ENCODE results near the gene AWAT2.

The AWAT2 gene, protein sequence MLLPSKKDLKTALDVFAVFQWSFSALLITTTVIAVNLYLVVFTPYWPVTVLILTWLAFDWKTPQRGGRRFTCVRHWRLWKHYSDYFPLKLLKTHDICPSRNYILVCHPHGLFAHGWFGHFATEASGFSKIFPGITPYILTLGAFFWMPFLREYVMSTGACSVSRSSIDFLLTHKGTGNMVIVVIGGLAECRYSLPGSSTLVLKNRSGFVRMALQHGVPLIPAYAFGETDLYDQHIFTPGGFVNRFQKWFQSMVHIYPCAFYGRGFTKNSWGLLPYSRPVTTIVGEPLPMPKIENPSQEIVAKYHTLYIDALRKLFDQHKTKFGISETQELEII

DNA sequence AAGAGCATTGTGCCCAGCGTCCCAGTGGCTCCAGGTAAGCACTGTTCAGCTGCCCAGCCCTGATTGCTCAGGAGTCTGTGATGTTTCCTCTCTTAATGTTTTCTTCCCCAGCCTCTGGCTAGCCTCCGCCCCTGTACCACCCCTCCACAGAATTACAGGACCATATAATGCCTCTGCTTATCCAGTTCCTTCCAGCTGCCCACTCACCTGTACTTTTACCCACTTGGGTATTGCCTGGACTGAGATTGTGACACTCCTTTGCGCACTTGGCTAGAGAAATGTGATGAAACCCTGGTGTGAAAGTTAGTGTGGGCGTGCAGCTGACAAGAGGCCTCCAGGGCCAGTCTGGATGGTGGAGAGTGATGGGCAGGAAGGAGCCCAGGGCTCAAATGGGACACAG, at the start of gene AWAT2:
Gene AWAT2, minus strand, starts transcription at position 14 of the 400 bp plus-strand sequence. Its CDS starts 6 bp downstream, at position 8.
- DNase-seq, result no peak

DNA sequence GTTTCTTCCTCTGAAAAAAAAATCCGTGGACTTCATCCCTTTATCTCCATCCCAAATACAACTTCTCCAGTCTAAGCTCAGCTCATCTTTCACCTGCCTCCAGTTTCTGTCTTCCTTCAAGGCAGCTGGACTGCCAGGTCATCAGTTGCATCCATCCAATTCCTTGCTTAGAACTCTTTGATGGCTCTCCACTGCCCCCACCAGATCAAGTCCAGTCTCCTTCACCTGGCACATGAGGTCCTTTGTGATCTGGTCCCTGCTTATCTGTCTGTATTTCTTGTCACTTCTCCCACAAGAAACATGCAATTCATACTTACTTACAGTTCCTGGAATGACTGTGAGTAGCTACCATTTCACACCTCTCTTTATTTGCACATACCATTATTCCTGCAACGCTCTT, 46.3 kb upstream of the AWAT2 start:
- no peak for DNase-seq

DNA sequence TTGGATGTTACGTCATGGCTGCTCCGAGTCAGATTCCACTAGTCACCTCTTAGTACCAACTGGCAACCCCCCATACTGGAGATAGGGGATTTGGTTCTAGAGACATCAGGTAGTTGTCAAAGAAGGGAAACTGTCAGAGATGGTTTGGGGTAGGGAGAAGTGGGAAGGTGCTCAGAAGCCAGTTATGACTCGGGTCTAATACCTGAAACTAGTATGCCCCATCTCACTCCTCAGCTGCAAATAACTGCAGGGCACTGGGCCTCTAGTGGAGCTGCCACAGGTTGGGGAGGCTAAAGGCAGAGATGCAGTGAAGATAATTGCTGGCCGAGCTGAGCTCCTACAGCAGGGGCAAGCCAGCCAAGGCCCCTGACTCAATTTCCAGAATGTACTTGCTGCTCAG, 42.5 kb upstream of the AWAT2 start:
- DNase-seq, result no peak

DNA sequence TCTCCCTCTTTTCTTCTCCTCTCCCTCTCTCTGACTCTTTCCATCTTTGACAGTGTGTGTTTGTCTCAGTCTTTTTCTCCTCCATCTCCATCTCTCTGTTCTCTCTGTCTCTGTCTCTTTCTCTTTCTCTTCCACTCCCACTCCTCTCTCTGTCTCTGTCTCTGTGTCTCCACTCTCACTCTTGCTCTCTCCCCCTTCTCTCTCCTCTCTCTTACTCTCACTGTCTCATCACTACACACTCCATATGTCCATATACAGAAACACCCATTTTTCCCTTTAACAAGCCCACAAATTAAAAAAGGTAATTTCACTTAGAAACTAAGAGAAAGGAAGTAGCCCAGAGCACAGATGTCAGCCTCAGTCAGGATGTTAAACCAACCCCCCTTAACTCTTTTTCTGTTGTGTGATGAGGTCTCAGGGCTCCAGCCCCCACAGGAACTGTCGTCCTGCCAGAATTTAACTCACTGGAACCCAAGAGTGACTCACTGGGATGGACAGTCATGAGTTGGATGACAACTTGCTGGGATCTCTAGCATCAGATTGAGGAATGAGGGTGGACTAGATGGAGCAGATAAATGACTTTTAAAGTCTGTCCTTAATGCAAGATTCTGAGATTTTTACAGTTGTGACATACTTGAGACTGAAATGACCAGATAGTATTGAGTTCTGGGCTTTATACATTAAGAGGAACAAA, 40.0 kb upstream of the AWAT2 start:
- no peak for DNase-seq

DNA sequence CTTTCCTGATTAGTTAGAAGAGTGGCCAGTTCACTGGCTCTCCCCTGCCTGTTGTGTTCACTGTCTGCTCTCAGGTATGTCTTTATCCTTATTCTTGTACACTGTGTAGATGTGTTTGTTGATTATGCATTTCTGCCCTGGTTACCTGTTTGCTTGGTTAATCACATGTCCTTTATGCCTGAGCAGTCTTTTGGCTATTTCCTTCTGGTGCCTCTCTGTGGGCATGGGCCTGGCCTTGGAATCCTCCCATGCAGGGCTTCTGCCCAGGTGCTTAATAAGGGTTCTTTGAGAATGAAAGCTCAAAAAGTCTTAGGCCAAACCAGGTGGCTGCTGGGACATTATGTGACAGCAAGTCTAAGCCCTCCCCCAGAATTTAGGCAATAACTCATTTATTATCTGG, 39.0 kb upstream of the AWAT2 start:
- DNase-seq, result no peak

DNA sequence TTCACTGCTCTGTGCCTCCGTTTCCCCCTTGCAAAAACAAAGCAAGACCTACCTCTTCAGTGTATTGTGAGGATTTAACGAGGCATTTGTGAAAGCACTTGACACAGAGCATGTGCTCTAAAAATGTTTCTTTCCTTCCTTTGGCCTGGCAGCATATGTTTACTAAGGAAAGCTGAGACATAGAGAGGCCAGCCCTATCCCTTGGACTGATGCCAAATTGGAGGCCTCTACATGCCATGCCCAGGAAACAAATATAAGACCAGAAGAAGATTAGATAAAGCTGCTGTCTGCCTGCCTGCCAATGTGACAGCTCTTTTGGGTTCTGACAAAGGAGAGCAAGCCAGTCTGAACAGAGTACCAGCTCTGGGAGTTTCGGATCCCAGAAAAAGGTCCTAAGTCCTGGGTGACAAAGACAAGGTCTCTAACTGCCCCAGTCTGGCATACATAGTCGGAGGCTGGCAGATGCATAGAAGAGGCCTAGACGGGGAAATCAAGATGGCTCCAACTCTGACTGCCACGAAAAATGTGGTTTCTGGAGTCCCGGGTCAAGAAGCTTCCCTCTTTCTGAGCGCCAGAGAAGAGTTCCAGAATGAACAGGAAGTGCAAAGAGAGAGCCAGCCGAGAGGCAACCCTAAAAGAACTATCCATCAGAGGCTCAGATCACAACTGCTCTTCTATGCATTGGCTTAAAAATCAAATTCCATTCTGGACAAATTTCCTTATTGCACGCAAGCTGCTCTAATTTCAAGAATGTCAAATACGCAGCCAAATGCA, 38.3 kb upstream of the AWAT2 start:
- no peak for DNase-seq

DNA sequence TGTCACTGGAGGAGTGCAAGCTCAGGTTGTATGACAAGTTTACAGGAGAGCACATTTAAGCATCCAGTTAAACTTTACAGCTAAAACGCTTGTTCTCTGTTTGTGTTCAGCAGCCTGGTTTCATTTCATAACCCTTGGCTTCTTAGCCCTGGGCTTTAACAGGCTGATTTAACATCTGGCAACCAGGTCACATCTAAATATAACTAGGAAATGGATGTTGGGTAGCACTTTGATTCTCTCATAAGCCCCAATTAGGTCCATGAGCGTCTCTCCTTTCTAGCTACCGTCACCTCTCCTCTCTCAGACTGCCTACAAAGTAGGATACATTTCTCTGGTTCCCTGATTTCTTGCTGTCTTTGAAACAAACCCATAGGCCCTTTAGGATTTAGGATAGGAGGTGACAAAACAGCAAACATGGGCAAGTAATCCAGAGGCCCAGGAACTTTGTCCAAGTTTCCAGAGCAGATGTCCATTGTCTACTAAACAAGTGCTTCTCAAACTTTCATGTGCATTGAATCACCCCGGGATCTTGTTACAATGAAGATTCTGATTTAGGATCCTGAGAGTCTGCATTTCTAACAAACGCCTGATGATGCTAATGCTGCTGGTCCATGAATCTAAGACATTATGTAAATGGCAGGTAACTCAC, 35.0 kb upstream of the AWAT2 start:
- no peak for DNase-seq

DNA sequence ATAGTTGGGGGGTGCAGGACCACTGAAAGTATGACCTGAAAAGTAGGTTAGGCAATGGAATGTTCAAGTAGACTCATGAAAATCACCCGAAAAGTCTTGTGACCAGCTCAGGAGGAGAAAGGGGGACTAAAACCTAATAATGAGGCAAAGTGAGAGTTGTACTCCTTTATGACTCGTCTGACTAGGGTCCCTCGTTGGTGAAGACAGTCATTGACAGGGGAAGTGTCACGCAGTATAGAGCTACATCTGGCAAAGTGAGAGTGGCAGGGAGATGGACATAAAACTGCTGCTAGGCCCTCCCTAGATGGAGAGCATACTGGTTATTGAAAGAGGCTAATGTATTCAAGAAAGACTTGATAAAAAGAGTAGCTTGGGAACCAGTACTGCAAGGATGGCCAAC, 33.0 kb upstream of the AWAT2 start:
- DNase-seq, result no peak

DNA sequence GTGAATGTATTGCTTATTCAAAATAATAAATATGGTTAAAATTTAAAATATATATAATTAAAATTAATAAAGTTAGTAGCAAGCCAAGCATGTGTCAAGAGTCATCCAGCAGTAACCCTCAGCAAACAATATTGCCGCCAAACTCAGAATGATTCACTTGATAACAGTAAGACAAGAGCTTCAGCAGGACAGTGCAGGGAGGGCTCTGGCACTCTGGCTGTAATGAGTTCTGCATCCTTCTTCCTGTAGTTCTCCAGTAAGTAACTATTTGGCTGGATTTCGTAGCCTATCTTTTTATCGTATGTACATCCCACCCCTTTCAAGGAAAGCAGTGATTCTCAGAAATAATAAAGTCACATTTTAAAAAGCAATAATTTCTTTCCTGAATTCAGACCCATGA, 30.1 kb upstream of the AWAT2 start:
- DNase-seq, result no peak

DNA sequence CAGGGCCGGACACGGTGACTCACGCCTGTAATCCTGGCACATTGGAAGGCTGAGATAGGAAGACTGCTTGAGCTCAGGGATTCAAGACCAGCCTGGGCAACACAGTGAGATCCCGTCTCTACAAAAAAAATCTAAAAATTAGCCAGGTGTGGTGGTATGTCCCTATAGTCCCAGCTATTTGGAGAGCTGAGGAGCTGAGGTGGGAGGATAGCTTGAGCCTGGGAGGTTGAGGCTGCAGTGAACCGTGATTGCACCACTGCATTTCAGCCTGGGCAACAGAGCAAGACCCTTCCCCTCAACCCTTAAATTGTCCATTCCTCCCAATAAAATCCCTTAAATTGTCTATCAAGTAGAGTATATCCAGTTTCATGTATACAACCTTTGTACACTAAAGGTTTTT, 29.6 kb upstream of the AWAT2 start:
- DNase-seq, result no peak

DNA sequence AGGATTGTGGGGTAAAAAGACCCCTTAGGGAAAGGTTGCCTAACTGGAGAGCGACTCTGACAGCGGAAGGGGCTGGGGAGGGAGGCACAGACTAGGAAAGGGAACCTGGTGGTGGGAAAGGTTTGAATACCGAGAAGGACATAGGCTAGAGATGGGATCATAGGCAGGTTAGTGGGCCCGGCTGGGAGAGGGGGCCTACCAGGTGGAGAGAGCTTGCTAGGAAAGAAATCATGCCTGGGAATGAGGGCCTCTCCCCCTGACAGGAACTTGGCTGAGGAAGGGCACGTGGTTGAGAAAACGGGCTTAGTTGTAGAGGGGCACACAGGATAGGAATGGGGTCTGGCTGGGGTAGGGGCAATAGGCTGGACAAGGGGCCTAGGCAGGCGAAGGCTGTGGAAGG, 16.9 kb upstream of the AWAT2 start:
- DNase-seq, result no peak

DNA sequence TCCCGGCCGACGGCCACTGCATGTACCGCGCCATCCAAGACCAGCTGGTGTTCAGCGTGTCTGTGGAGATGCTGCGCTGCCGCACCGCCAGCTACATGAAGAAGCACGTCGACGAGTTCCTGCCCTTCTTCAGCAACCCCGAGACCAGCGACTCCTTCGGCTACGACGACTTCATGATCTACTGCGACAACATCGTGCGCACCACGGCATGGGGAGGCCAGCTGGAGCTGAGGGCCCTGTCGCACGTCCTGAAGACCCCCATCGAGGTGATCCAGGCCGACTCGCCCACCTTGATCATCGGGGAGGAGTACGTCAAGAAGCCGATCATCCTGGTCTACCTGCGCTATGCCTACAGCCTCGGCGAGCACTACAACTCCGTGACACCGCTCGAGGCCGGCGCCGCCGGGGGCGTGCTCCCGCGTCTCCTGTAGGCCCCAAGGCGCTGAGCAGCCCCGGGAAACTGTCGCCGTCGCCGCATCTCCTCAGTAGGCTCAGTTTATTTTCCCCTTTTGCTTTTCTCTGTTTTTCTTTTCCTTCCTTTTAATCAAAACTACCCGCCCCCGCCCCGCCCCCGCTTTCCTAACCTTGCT, 13.3 kb upstream of the AWAT2 start:
- no peak for DNase-seq

DNA sequence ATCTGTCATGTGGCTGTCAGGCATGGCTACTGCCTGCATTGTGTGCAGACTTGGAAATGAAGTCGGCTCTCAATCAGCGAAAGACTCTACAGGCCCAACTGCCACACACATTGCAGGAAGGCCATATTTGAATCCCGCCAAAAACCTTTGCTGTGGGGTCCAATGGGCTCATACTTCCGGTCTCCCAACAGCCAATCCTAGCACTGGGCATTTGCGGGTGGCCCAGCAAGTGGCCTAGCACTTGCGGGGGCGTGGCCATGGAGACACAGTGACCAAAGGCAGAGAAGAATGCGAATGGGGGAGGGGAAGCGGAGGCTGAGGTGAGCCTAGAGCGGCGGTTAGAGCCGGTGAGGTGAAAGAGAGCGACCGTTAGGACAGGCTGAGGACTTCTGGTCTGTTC, 12.3 kb upstream of the AWAT2 start, which contains the start of gene OTUD6A:
Gene OTUD6A, plus strand, starts transcription at position 382 of the 400 bp plus-strand sequence. CDS start 68 bp downstream, outside the sequence.
- DNase-seq, result no peak

DNA sequence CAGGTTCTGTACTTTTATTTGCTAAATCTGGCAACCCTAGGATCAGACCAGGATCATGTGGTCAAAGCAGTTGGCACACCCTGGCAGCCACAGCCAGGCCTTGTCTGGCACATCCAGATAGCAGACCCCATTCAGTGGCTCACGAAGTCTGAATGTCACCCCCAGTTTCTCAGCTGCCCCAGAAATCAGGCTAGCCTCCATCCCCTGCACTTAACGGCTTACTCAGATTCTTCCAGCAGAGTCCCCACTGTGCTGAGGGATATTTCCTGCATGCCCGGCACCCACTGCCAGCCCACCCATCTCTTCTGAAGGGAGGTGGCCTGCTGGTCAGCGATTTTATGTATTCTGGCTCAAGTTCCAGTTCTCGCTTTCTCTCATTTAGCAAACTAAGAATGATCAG, 4.7 kb upstream of the AWAT2 start:
- DNase-seq, result no peak

DNA sequence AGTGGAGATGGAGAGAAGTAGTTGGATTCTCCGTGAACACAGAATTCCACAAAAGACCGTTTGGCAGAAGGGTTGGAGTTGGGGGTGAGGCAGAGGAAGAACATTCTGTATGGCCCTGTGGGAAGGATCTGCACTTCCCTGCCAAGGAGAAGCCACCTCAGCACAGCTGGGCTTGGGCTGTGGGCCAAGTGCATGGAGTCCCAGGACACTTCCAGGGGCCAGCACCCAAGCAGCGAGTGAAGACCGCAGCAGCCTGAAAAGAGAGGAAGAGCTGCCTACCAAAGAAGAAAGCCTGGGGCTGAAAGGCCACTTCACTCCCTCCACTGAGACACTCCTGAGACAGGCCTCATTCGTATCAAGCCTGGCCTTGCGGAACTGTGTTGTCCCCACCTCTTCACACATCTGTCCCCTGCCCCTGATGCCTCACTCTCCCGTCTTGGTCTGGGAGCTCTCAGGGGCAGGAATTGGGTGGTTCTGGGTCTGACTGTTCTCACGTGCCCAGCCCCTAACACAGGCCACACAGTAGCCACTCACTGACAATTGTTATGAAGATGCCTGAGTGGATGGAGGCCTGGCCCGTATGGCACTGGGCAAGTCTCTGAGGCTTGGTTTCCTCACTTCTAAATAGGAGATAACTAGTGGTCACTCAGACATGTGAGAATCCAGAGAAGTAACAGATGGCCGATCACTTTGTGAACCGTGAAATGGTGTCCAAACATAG, 3.3 kb upstream of the AWAT2 start:
- no peak for DNase-seq

DNA sequence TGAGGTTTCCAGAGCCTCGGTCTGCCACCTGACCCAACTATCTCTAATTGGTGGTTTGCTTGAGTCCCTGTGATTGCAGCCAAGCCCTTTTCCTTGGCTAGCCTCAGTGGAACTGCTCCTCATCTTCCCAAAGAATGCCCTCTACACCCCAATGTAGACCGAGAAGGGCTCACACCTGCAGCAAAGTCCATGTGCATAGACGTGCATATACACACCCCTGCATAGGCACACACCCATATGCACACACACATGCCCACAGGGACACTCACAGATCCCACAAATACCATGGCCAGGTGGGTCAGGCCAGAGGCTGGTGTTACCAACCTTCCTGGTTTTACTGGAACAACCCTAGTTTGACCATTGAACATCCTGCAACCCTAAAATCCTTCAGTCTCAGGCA, 332 bp downstream of the AWAT2 start:
- no peak for DNase-seq

DNA sequence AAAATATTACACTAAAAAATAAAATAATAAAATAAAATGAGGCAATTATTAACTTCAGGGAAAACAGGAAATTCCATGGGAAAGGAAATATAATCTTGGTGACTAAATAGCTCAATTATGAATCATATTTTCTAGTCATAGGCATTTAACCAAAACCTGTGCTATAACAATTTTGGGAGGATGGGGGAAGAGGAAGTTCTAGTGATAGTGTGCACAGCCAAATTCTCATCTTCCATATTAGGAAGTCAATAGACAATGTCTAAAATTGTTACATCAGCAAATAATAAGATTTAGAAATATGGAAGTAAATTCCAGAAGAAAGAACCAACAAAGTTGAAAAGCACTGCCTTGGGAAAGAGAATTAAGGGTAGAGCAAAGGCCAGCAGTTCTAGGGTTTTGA, 2.8 kb downstream of the AWAT2 start:
- DNase-seq, result no peak

DNA sequence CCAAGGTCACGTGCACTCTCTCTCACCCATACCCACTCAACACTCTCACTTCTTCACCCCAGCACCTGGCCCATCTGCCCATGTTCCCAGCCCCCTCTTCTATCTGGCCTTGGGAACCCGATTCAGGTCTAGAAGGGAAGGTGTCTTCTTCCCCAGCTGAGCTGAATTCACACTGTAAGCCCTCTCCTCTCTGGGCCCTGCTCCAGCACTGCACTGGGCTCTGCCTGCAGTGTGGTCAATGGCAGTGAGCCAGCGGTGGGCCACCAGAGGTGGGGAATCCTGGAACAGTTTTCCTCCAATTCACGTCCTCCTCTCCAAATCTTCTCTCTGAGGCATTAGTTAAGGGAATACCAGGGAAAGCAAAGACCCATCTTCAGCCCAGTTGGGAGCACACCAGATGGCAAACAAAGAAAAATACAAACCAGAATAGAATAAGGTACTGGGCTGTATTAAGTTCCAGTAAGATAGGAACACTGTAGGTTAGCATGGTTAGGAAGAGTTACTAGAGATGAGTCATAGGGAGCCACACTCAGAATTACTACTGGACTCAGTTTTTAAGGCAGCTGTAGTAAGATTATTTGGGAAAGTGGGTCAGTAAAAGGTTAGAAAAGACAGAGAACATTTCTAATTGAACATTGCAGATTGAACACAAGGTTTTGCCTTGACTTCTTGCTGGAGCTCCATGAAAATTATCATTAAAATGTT, 5.0 kb downstream of the AWAT2 start:
- DNase-seq, result no peak

DNA sequence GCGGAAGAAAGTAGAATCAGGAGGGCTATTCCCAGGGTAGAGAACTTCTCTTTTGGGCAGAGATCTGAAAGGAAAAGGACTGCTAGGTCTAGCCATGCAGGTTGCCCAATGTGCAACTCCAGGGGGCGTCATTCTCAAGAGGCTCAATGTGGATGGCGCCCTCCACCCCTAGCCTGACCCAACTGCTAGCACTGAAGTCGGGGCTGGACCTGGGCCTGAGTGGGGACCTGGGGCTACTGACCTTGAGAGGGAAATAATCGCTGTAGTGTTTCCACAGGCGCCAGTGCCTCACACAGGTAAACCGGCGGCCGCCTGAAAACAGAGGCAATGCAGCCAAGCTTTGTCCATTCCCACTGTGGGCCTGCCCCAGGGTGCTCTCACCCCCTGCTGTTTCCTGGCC, 6.1 kb downstream of the AWAT2 start:
- no peak for DNase-seq

DNA sequence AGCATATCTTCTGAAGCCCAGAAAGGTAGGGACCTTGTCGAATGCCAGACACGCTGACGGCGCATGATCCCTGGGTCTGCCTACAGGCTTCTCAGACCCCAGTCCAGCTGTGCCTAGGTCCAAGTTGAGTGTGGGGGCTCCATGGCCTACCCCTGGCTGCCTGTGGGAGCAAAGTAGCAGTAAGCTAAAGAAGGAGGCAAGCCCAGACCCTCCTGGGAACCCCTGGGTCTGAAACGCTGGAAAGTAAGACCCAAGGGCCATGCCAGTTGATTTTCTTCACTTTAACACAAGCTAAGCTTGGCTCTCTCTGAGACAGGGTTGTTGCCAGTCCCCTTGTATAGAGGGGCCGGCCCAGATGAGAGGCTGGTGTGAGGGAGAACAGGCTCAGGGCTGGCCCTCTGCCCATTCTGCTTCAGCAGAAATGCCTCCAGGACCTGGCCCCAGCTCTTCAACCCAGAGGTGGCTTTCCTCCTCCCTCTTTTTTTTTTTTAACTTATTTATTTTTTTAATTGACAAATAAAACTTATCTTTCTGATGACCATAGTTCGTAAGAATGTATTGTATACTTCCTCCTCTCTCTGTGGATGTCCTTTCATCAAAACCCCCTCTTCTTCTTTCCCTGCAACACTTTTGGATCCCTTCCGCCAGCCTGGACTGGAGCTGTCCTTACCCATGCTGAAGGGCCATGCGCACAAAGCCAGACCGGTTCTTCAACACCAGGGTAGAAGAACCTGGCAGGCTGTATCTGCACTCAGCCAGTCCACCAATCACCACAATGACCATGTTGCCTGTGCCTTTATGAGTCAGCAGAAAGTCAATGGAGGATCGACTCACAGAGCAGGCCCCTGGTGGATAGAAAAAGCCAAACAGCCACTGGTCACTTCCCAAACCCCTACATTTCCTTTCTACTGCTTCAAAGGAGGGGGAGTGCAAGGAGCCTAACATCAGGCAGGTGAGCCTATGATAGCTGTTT, 7.1 kb downstream of the AWAT2 start:
- no peak for DNase-seq

All from CD4-positive, alpha-beta T cell treated with Interleukin-21 for 1 hour (primary cell).